Measurements from ENCODE around the gene RXRB.
A peak's percentile ranks its signal among the peaks of the same experiment; 100 is the strongest.

Gene RXRB

GRCh38 chr6:33160728-33161344 is 39.6 kb downstream of the RXRB start:
- no peak for TF ChIP-seq CTCF (conservative IDR thresholded peaks at IDR 0.05; ENCODE audit: low read depth, low read length)
- no peaks in the 10 kb centered on the region for H4K20me1 ChIP-seq (ENCODE audit: insufficient read depth)
- H3K4me2 ChIP-seq = peak overlapping the region; percentile 68
- H3K4me1 ChIP-seq (ENCODE audit: low read depth, poor library complexity, severe bottlenecking) = peaks cover 16% of the 10 kb centered on the region
- H2AFZ ChIP-seq (ENCODE audit: low read depth) = peak overlapping the region; percentile 97
- no peaks in the 10 kb centered on the region for H3K27me3 ChIP-seq (ENCODE audit: insufficient read depth, low read depth)
- H3K27ac ChIP-seq = no peak overlapping the region
- H3K4me3 ChIP-seq (IDR thresholded peaks at IDR 0.05; ENCODE audit: insufficient read depth, low read depth, low read length) = no peak overlapping the region
- H3K9ac ChIP-seq = peak overlapping the region; percentile 80; the same call in 1 of the 2 replicates
- no peaks in the 10 kb centered on the region for H3K36me3 ChIP-seq (ENCODE audit: insufficient read depth)
- no peaks in the 10 kb centered on the region for H3K79me2 ChIP-seq (ENCODE audit: insufficient read depth, low read depth)

- Histone ChIP-seq H3K4me2 (no peak overlapping the region), H2AFZ (ENCODE audit: low read depth) (no peak overlapping the region), H3K27ac (no peak overlapping the region), H3K4me3 (IDR thresholded peaks at IDR 0.05; ENCODE audit: insufficient read depth, low read depth, low read length) (no peak overlapping the region), H3K36me3 (ENCODE audit: insufficient read depth) (no peaks in the 10 kb centered on the region), H3K4me1 (ENCODE audit: low read depth, poor library complexity, severe bottlenecking) (peaks cover 16% of the 10 kb centered on the region), H3K79me2 (ENCODE audit: insufficient read depth, low read depth) (no peaks in the 10 kb centered on the region), H3K27me3 (ENCODE audit: insufficient read depth, low read depth) (no peaks in the 10 kb centered on the region), H4K20me1 (ENCODE audit: insufficient read depth) (no peaks in the 10 kb centered on the region), H3K9ac (no peak overlapping the region)
- no peak for TF ChIP-seq CTCF (conservative IDR thresholded peaks at IDR 0.05; ENCODE audit: low read depth, low read length)
Measured at GRCh38 chr6:33160096-33160495, 40.4 kb downstream of the RXRB start.

GRCh38 chr6:33156964-33157363 is 43.5 kb downstream of the RXRB start:
- H3K4me3 ChIP-seq (IDR thresholded peaks at IDR 0.05; ENCODE audit: insufficient read depth, low read depth, low read length) = no peak overlapping the region
- no peak overlapping the region for H3K4me2 ChIP-seq
- no peak for TF ChIP-seq CTCF (conservative IDR thresholded peaks at IDR 0.05; ENCODE audit: low read depth, low read length)
- H4K20me1 ChIP-seq (ENCODE audit: insufficient read depth) = no peaks in the 10 kb centered on the region
- H3K27ac ChIP-seq = no peak overlapping the region
- no peaks in the 10 kb centered on the region for H3K36me3 ChIP-seq (ENCODE audit: insufficient read depth)
- H2AFZ ChIP-seq (ENCODE audit: low read depth) = no peak overlapping the region
- H3K79me2 ChIP-seq (ENCODE audit: insufficient read depth, low read depth) = no peaks in the 10 kb centered on the region
- H3K4me1 ChIP-seq (ENCODE audit: low read depth, poor library complexity, severe bottlenecking) = peaks cover 12% of the 10 kb centered on the region
- no peaks in the 10 kb centered on the region for H3K27me3 ChIP-seq (ENCODE audit: insufficient read depth, low read depth)
- no peak overlapping the region for H3K9ac ChIP-seq

GRCh38 chr6:33156561-33156960 is 43.9 kb downstream of the RXRB start:
- Histone ChIP-seq H3K36me3 (ENCODE audit: insufficient read depth) (no peaks in the 10 kb centered on the region), H3K79me2 (ENCODE audit: insufficient read depth, low read depth) (no peaks in the 10 kb centered on the region), H3K4me1 (ENCODE audit: low read depth, poor library complexity, severe bottlenecking) (peaks cover 9% of the 10 kb centered on the region), H3K27ac (no peak overlapping the region), H3K9ac (no peak overlapping the region), H3K27me3 (ENCODE audit: insufficient read depth, low read depth) (no peaks in the 10 kb centered on the region), H4K20me1 (ENCODE audit: insufficient read depth) (no peaks in the 10 kb centered on the region), H2AFZ (ENCODE audit: low read depth) (no peak overlapping the region), H3K4me3 (IDR thresholded peaks at IDR 0.05; ENCODE audit: insufficient read depth, low read depth, low read length) (no peak overlapping the region), H3K4me2 (no peak overlapping the region)
- TF ChIP-seq CTCF (conservative IDR thresholded peaks at IDR 0.05; ENCODE audit: low read depth, low read length) = no peak

Data from KMS-11 (cell line).